HL-60/S4 treated with retinoic acid at 250 ng/mL for 4 days and 3 days (cell line): ENCODE results near the gene TENM4.

ENCODE experiments used
- in situ Hi-C: fragments of 300-500 bp; cut with MboI; formaldehyde crosslinking; loops from 2 replicates; pipeline ENCODE4 v1.7.0; 2022; ENCODE audit warnings: low sequenced_read_pairs

Gene TENM4

GRCh38 chr11:79068356-79068755 is 372.5 kb downstream of the TENM4 start:
- in situ Hi-C loops = loop anchor here (25.0 kb wide), 1 partner anchor 406 kb away; no protein-coding TSS in a partner anchor

GRCh38 chr11:79067352-79067679 is 373.5 kb downstream of the TENM4 start:
- in situ Hi-C loops = loop anchor here (25.0 kb wide), 1 partner anchor 405 kb away; no protein-coding TSS in a partner anchor

GRCh38 chr11:79066456-79067351 is 374.1 kb downstream of the TENM4 start:
- in situ Hi-C loops = loop anchor here (25.0 kb wide), 1 partner anchor 404 kb away; no protein-coding TSS in a partner anchor

GRCh38 chr11:79062814-79063762 is 377.7 kb downstream of the TENM4 start:
- in situ Hi-C loops = loop anchor here (25.0 kb wide), 1 partner anchor 401 kb away; no protein-coding TSS in a partner anchor

- in situ Hi-C loops = loop anchor here (25.0 kb wide), 1 partner anchor 398 kb away; no protein-coding TSS in a partner anchor
Observed at GRCh38 chr11:79060081-79060953, 380.5 kb downstream of the TENM4 start.

GRCh38 chr11:79059141-79059540 is 381.7 kb downstream of the TENM4 start:
- in situ Hi-C loops = loop anchor here (25.0 kb wide), 1 partner anchor 397 kb away; no protein-coding TSS in a partner anchor

GRCh38 chr11:79055856-79056631 is 384.8 kb downstream of the TENM4 start:
- in situ Hi-C loops = loop anchor here (25.0 kb wide), 1 partner anchor 394 kb away; no protein-coding TSS in a partner anchor

GRCh38 chr11:79054636-79055035 is 386.2 kb downstream of the TENM4 start:
- in situ Hi-C loops = loop anchor here (25.0 kb wide), 1 partner anchor 392 kb away; no protein-coding TSS in a partner anchor

- in situ Hi-C loops = loop anchor here (25.0 kb wide), 1 partner anchor 390 kb away; no protein-coding TSS in a partner anchor
Observed at GRCh38 chr11:79052544-79052943, 388.3 kb downstream of the TENM4 start.

- in situ Hi-C loops = loop anchor here (25.0 kb wide), 1 partner anchor 388 kb away; no protein-coding TSS in a partner anchor
Observed at GRCh38 chr11:79050786-79051185, 390.0 kb downstream of the TENM4 start.

- in situ Hi-C loops = loop anchor here (25.0 kb wide), 1 partner anchor 387 kb away; no protein-coding TSS in a partner anchor
Observed at GRCh38 chr11:79049741-79050179, 391.1 kb downstream of the TENM4 start.

- in situ Hi-C loops = no loop called here
Observed at GRCh38 chr11:79047980-79048379, 392.9 kb downstream of the TENM4 start.

- in situ Hi-C loops = no loop called here
Observed at GRCh38 chr11:79047321-79047720, 393.5 kb downstream of the TENM4 start.

- in situ Hi-C loops = no loop called here
Observed at GRCh38 chr11:79046366-79046765, 394.5 kb downstream of the TENM4 start.

GRCh38 chr11:79045800-79046304 is 395.0 kb downstream of the TENM4 start:
- in situ Hi-C loops = no loop called here

GRCh38 chr11:79045018-79045799 is 395.6 kb downstream of the TENM4 start:
- in situ Hi-C loops = no loop called here

GRCh38 chr11:79044201-79044600 is 396.6 kb downstream of the TENM4 start:
- in situ Hi-C loops = no loop called here

GRCh38 chr11:79043726-79044125 is 397.1 kb downstream of the TENM4 start:
- in situ Hi-C loops = no loop called here
